ENCODE measurements around the gene GPSM1.

The GPSM1 gene

DNA sequence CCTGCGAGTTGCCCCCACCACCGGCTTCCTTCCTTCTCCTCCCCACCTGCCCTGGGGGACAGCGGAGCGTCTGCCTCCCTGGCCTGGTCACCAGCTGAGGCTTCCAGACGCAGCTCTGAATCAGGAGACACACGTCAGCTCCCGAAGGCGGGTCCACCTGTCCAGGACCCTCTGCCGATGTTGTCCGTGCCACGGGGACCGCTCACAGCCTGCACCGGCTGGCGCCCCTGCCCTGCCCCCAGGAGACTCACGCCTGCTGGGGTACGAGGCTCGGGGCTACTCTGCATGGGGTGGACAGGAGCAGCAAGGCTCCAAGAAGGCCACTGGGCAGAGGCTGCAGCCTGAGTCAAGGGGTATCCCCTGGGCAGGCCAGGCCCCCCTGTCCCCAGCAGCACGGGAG is 21.5 kb upstream of the GPSM1 start:
- no peak for DNase-seq

DNA sequence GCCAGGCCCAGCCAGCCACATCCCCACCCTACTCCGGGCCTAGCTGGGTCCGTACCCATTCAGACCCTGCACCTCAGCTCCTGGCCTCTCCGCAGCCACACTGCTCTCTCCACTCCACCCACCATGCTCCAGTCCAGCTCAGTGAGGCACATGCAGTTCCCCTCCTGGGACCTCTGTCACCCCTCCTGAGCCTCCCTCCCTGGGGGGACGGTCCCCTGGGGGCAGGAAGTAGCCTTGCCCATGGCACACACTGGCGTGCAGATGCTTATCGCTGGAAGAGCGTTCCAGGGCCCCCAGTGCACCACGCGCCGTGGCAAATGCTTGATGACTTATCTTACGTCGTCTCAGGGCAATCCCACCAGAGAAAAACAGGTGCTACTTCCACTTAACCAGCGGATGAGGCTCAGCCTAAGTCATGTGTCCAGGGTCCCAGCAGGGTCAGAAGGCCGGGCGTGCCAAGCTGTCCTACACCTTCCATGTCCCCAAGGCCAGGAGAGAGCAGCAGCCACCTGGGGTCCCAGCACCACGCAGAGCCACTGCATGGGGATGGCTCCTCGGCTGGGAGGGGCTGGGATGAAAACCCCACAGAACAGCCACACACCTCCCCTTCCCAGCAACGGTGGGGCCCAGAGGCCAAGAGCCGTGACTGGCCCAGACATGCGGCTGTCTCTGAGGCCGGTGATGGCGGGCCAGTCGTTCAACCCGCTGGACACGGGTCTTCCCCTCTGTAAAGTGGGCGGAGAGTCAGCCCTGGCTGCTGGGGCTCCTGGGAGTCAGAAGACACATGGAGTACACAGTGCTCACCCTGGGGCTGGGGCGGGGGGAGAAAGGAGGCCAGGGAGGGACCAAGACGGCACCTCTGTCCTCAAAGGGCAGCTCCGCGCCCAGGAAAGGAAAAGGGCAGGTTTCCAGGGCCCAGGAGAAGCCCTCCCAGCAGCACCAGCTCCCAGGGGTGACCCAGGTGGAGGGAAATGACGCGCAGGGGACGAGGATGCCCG is 20.8 kb upstream of the GPSM1 start:
- no peak for DNase-seq

DNA sequence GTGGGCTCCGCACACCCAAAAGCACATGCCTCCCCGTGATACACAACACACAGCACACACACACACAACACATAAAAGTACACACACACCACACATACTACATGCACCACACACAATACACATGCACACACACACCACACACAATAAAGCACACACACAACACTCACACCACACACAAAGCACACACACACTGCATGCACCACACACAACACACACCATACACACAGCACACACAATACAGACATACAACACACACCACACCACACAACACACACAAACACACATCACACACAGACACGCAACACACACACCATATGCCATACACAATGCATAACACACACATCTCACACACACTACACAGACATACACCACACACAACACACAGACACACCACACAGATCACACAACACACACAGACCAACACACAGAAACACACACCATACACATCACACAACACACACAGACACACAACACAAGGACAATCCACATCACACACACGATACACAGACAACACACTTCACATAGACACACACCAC is 20.1 kb upstream of the GPSM1 start:
- no peak for DNase-seq

DNA sequence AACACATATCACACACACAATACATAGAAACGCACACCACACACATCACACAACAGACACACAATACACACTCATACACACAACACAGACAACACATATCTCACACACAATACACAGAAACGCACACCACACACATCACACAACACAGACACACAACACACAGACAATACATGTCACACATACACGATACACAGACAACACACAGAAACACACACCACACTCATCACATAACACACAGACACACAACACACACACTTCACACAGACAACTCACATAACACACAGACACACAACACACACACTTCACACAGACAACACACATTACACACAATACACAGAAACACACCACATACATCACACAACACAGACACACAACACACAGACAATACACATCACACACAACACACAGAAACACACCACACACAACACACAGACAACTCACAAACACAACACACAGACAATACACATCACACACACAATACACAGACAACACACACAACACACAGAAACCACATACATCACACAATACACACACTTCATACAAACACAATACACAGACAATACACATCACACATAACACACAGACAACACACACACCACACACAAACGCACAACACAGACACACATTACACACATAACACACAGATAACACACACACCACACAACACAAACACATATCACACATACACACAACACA is 19.2 kb upstream of the GPSM1 start:
- DNase-seq = no peak

DNA sequence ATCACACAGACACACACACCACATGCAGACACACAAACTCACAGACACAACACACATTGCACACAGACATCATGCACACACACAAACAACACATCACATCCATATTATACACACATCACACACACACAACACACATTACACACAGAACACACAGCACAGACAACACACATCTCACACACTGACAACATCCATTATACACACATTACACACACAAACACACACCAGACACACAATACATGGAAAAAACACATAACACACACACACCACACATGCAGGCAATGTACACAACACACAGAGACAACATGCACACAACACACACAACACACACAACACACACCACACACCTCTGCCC is 18.7 kb upstream of the GPSM1 start:
- DNase-seq = no peak

- peak; percentile 61 for DNase-seq
Measured at GRCh38 chr9:136309101-136309801, 18.1 kb upstream of the GPSM1 start.

DNA sequence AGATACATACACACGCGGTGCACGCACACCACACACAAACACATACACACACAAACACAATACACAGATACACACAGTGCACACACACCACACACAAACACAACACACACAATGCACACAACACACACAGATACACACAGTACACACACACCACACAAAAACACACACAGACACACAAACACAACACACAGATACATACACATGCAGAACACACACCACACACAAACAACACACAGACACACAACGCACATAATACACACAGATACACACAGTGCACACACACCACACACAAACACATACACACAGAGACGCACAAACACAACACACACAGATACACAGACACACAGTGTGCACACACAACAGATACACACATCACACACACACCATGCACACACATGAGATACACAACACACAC is 17.5 kb upstream of the GPSM1 start:
- DNase-seq = no peak

DNA sequence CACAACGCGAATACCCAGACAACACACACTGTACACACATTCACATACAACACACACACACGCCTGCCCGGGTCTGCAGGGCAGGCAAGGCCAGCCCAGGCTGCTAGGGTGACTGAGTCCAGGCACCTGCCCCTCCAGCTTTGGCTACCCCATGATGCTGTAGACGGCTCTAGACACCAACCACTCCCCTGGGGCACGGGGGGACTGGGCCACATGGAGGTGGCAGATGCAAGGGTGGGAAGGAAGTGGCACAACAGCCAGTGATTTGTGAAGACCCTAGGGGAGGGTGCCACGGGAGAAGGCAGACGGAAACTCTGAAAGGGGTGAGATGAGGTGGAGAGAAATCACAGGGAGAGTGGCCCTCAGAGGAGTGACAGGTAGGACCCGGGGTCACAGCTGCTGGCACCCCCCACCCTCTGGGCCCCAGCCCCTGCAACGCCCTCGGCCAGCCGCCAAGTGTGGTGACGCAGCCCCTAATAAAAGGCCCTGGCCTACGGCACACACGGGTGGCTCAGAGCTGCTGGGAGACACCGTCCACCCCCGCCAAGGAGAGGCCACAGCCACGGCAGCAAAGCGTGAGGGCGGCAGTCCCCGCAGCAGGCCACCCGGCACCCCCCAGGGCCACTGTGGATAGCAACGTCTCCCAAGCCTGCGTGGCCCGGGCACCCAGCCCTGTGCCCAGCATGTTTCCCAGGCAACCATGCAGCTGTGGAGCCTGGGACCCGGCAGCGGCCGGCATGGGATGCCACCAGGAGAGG is 16.9 kb upstream of the GPSM1 start:
- DNase-seq = no peak

- peak; percentile 36 for DNase-seq
Measured at GRCh38 chr9:136311051-136312008, 16.0 kb upstream of the GPSM1 start.

DNA sequence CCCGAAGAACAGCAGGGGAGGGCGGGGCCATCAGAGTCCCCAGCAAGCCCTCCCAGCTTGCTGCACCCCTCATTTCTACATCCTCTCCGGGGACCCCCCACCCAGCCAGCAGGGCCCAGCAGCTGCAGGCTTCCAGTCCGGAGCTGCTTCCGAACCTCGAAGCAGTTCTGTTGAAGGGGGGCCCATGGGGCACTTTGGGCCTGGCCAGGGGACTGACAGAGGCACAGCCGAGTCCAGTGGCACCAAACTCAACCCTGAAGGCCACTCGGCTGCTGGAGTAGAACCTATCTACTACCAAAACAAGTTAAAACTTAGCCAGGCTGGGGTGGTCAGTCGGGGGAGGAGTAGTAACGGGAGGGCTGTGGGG is 15.3 kb upstream of the GPSM1 start:
- no peak for DNase-seq

GRCh38 chr9:136312436-136312835 is 14.9 kb upstream of the GPSM1 start:
- DNase-seq = no peak

GRCh38 chr9:136313111-136314055 is 14.0 kb upstream of the GPSM1 start:
- no peak for DNase-seq

GRCh38 chr9:136314056-136314416 is 13.3 kb upstream of the GPSM1 start:
- DNase-seq = no peak

DNA sequence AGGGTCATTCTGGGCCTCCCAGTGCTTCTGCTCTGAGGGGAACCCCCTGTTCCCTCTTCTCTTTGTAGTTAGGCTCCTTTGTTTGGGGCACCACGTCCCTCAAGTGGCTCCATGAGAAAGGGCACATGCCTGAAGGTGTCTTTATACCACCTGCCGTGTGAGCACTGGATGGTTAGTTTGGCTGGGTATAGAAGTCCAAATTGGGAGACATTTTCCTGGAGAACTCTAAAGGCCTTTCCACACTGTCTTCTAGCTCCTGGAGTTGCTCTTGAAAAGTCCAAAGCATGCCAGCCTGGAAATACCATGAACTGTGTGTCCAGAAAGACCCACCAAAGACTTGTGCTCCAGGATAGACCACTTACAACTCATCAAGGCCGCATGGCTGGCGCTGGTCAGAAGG is 12.4 kb upstream of the GPSM1 start:
- DNase-seq = no peak

DNA sequence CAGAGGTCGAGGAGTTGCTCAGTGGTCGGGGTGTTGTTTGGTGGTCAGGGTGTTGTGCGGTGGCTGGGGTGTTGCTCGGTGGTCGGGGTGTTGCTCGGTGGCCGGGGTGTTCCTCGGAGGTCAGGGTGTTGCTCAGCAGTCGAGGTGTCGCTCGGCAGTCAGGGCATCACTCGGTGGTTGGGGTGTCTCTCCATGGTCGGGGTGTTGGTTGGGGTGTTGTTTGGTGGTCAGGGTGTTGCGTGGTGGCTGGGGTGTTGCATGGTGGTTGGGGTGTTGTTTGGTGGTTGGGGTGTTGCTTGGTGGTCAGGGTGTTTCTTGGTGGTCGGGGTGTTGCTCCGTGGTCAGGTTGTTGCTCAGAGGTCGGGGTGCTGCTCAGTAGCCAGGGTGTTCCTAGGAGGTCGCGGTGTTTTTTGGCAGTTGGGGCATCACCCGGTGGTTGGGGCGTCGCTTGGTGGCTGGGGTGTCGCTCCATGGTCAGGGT is 11.0 kb upstream of the GPSM1 start:
- DNase-seq = no peak

DNA sequence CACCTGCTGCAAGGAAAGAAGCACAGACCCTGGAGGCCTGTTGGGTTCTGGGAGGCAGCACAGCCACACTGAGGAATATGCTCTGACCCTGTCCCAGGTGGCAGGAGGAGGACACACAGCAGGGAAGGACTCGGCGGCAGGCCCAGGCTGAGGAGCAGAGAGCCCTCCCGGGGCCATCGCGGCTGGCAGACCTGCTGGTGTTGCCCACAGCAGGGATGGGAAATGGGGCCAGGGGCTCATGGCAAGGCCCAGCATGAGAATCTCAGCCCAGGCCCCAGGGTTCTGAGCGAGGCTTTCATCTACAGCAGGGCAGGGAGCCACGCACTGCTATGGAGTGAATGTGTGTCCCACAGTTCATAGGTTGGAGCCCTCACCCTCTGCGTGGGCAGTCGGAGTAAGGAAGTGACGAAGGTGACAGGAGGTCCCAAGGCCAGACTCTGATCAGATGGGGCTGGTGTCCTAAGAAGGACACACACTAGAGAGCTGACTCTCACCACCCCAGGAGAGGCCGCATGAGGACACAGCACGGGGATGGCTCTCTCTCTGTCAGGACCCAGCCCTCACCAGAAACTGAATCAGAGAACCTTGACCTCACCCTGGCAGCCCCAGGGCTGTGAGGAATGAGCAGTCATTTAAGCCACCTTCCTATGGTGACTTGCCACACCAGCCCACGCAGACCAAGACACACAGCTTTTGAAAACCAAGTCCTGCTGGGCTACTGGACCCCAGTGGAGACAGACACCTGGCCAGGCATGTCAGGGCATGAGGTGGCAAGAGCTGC is 10.3 kb upstream of the GPSM1 start:
- no peak for DNase-seq

DNA sequence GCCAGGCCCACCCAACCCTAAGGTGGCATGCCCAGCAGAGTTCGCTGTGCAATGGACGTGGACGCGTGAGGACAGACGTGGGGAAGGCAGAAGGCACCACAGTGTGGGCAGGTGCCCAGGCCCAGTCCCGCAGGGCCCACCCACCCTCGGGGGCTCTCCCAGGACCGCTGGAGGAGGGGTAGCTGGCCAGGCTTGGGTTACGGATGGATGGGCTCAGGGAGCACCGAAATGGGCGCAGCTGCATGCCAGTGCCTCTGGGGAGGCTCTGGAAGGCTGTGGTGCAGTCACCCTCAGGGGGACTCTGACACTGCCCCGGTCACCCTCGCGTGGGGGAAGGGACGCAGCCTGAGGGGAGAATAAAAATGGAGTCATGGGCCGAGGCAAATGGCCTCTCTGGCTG is 9.6 kb upstream of the GPSM1 start:
- no peak for DNase-seq

DNA sequence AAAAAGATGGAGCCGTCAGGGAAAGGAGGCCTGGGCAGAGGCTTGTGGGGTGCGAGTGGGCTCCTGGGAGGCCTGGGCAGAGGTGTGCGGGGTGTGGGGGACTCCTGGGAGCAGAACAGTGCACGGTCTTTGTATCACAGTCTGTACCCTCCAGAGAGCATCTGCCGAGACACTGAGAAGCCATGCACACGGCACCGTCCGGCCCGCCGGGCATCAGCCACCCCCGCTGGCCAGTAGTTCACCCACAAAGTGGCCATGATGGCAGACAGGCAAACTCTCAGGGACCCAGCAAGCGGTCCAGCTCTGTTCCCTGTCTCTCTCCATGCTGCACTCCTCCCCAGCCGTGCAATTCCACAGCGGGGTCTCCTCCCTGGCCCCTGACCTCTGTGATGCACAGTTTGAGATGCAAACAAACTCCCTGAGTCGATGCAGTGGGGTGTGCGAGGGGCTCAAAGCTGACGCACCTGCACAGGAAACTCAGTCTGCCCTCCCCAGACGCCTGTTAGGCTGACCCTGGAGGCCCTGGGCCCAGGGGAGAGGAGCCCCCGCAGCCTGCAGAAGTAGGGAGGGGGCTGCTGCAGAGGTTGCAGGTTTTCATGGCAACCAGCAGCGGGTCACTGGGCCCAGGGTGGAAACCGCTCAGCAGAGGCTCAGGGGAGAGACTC is 9.1 kb upstream of the GPSM1 start:
- DNase-seq = no peak

GRCh38 chr9:136318776-136319241 is 8.5 kb upstream of the GPSM1 start:
- no peak for DNase-seq
